ENCODE measurements around the gene OR56A1.
"Not testable (repeated sequence)": the region's sequence is repeated elsewhere in the genome, so short reads cannot be mapped to it uniquely, and the experiment has no call there.

The OR56A1 gene, protein sequence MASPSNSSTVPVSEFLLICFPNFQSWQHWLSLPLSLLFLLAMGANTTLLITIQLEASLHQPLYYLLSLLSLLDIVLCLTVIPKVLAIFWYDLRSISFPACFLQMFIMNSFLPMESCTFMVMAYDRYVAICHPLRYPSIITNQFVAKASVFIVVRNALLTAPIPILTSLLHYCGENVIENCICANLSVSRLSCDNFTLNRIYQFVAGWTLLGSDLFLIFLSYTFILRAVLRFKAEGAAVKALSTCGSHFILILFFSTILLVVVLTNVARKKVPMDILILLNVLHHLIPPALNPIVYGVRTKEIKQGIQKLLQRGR

DNA sequence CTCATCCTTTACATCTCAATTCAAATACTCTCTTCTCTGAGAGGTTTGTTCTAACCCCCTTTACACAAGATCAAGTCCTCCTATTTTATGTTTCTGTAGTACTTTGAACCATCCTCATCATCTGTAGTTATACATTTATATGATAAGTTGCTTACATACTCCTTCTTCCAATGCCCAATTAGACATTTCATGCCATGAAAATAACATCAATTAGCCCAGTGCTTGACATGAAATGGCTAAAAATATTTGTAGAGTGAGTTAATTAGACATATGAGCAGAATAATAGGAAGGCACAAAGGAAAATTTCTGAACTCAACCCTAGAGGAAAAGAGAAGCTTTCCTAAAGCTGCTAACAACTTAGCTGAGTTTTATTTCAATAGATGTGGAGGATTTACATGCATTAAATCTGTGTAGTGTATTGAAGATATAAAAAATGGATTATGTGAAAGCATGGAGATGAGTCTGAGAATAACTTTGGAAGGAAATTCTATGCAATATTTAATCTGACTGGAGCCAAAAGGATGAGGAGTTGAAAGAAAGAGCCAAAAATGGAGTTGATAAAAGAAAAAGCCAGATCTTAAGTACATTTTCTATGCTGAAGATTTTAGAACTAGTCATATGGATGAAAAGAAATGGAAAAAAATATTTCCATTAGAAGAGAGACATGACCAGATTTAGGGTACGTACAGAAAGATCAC is at the start of gene OR56A1:
TSS of gene OR56A1 (minus strand) at position 51 of the 698 bp plus-strand sequence. CDS start 3,066 bp downstream, outside the sequence.
- DNase-seq = no peak

- no peak for DNase-seq
These were observed 48.9 kb upstream of the OR56A1 start for GRCh38 chr11:6079463-6079862.

DNA sequence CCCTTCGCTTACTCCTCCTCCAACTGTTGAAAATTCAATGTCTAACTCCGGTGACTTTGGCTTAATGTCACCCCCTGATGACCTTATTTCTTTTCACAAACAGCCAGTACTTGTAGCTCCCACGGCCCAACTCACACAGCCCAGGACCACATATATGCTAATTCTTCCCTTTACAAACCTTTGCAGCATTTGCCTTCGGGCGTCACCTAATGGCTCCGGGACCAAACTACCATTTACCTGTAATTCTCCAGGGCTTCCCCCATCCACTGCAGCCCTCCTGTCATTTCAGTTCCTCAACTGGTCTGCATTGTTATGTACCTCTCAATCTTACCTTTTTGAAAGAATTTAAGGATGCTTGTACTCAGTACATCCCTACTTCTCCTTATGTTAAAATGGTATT is 47.2 kb upstream of the OR56A1 start:
- DNase-seq = no peak

- DNase-seq = not testable (repeated sequence)
These were observed 45.9 kb upstream of the OR56A1 start for GRCh38 chr11:6076443-6076842.

DNA sequence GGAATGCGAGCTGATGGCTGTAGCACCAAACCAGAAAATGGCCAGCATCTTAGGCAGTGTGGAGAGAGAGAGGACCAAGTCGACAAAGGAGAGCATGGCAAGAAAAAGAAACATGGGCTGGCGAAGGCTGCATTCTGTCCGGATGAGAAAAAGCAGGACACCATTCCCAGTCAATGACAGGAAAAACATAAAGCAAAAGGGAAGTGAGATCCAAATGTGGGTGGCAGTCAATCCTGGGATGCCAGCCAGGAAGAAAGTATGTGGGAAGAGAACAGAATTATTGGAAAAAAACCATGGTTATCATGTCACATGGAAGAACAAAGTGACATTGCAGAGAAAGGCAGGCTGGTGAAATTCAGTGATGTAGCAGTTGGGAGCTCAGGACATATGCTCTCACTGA is 36.9 kb upstream of the OR56A1 start:
- DNase-seq = no peak

DNA sequence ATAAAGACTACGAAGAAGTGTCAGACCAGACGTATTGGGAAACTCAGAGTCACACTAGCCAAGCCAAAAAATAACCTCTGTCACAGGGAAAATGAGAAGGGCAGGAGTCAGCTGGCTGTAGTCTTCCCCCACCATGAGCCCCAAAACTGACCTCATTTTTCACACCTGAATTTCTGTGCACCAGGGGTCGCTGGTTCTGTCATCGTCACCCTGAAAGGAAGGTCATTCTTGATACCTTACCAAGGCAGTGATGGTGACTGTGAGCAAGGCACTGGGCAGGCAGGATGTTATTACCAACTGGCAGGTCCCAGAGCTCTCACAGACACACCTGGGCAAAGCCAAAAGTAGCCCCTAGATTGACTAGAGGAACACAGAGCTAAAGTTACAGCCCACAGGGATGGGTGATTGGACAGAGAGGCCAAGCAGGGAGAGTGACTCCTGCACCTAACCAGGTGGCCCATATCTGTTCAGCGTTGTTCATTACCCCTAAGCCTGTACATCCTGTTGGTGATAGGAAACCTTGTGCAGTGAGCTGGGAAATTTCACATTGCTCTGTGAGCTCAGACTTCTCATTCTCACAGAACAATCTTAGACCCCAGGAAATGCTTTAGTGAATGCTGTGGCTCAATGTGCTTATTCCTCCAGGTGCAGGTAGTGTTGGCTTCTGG is 32.3 kb upstream of the OR56A1 start:
- DNase-seq = no peak

GRCh38 chr11:6061475-6061874 is 30.9 kb upstream of the OR56A1 start:
- no peak for DNase-seq

DNA sequence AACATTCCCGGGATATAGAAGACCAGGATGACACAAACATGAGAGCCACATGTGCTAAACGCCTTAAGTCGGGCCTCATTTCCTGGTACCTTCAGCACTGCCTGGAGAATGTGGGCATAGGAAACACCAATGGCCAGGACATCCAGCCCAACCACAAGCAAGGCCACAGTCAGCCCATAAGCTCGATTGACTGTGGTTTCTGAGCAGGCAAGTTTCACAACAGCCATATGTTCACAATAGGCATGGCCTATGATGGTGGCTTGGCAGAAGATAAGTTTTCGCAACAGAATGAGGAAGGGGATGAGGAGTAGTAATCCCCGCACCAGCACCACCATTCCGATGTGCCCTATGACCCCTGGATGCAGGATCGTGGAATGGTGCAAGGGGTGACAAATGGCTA is 26.9 kb upstream of the OR56A1 start:
- no peak for DNase-seq

DNA sequence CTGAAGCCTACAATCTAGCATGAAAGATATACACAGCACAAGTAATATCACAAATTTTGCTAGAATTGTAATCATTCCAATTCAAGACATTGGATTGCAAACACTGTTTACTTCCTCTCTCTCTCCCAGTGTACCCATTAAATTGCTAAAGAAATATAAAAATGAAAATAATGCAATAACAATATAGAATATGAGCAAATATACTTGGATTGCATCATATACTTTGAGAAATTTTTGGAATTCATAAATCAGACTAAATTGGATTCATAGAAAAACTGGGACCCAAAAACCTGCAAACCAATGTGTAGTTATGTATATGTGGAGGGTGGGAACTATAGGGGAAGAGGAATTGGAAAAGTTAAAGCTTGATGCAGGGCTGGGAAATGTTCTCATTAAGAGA is 25.0 kb upstream of the OR56A1 start:
- no peak for DNase-seq

- DNase-seq = no peak
These were observed 21.8 kb upstream of the OR56A1 start for GRCh38 chr11:6052374-6052773.

DNA sequence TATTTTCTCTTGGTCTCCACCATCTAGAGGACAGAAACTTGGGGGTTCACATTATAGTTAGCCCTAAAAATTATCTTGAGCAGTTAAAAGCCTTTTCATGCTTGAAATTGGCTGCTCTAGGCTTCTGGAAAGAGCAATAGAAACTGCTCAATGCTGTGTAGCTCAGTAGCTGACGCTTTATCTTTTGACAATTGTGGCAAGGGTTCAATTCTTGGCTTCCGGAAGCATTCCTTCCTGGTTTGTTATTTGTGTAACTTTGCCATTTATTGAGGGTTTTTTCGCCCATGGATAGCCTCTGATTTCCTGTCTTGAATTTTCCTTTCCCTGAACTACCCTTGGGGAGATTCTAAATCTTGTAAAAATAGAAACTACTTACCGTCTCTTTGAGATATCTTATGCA is 10.3 kb upstream of the OR56A1 start:
- DNase-seq = no peak

GRCh38 chr11:6027501-6027900 is 3.1 kb downstream of the OR56A1 start:
- no peak for DNase-seq

- no peak for DNase-seq
These were observed 5.5 kb downstream of the OR56A1 start for GRCh38 chr11:6025056-6025455.

- DNase-seq = peak; percentile 37
These were observed 7.6 kb downstream of the OR56A1 start for GRCh38 chr11:6022956-6023355.

- DNase-seq = no peak
These were observed 17.5 kb downstream of the OR56A1 start for GRCh38 chr11:6013042-6013441.

DNA sequence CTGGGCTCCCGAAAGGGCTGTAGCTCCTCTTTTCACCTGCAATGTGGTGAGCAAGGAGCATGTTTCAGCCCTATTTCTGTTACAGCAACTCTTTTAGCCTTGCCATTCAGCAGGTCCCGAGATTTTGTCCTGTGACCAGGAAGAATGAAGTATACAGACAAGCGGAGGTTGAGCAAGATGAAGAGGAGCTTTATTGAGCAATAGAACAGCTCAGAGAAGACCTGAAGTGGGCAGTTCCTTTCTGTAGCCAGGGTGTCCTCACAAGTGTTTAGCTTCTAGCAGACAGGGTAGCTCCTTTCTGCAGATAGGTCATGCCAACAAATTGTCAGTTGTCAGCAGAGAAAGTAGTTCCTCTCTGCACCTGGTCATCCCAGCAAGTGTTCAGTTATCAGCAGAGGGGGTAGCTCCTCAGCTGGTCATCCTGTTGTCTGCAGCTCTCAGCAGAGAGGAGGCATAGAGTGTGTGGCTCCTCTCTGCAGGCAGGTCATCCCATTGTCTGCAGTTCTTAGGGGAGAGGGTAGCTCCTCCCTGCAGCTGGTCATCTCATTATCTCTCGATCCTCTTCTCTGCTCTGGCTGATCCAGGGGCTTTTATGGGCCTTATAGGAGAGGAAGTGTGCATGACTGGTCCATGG is 18.4 kb downstream of the OR56A1 start:
- DNase-seq = no peak

GRCh38 chr11:6006846-6007245 is 23.7 kb downstream of the OR56A1 start, which contains the start of gene OR56A4:
Gene OR56A4 (minus strand): TSS chr11:6006946. CDS start chr11:6002992, 3,954 bp downstream.
- DNase-seq = no peak

DNA sequence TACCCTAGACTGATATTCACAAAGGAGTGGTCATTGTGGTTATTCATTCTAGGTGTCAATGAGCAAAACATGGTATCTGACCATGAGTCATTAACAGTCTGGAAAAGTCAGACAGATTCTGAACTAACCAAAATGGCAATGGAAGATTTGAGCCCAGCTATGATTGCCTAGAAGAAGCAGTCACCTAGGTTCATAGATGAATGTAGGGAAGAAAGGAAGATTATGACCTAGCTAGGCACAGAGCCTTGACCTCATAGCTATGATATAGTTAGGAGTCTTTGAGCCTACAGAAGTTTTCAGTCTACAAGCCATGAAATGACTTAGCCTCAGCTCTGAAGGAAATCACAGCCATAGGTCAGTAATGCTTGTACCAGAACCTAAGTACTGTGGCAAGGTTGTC is 24.2 kb downstream of the OR56A1 start:
- DNase-seq = no peak

GRCh38 chr11:6002202-6002699 is 28.3 kb downstream of the OR56A1 start:
- no peak for DNase-seq

DNA sequence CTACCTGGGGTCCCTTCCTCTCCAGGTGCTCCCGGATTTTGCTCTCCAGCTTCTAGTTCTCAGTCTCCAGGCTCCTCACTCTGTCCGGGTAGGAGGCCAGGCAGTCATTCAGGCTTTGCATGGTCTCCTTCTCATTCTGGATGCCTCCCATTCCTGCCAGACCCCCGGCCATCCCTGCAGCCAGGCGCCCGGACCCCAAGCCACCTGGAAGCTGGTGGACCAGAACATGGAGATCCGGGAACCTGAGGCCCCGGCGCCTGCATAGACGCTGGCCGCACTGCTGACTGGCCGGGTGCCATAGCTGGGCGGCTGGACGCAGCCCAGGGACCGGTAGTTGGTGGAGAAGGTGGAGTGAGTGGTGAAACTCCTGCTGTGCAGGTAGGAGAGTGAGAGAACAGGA is 35.8 kb downstream of the OR56A1 start:
- no peak for DNase-seq

- no peak for DNase-seq
These were observed 37.8 kb downstream of the OR56A1 start for GRCh38 chr11:5992604-5993251.

DNA sequence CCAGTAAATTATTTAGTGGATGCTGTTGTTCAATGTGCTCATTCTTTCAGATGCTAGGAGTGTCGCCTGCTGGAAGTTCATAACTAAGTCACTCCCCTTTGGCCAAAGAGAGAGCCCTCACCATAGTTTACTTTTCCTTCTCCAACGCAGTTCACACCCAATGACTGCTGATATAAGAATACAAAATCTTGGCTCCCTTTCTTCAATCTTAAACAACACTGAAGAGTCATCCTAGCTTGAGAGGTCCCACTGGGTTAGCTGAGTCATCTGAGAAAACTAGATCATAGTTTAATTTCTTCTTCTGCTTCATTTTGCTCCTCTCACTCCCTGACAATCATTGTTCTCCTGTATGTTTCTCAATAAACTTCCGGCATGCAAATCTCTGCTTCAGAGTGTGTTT is 38.4 kb downstream of the OR56A1 start:
- no peak for DNase-seq

DNA sequence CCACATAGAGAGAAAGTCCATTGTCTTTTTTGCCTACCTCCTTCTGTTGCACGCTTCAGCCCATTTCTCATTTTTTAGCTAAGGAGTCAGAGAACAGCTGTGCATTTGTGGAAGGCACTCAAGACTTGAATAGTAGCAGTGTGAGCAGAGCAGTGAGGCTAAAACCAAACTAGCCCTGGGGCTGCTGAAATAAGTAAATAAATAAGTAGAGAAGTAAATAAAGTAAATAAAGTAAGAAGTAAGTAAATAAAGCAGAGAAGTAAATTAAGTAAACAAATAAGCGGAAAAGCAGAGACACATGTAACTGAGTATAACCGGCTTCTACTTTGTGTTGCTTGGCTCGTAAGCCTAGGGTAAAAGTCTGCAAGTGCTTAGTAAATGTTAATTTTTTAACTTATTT is 41.4 kb downstream of the OR56A1 start:
- DNase-seq = no peak
